Neural cell (in vitro differentiated cells): Measurements from ENCODE around the gene PGR.

Source experiments
- EP300 ChIP-seq: fragments of 450-650 bp; conservative IDR thresholded peaks from 2 replicates; pipeline ENCODE4 v1.6.1; 2014; ENCODE audit warnings: antibody characterized with exemption, mild to moderate bottlenecking, moderate library complexity; ENCODE audit not compliant: poor library complexity, severe bottlenecking
- EZH2 ChIP-seq: fragments of 200-600, 300-800 bp; shearing (Covaris generic), sonication (generic); IDR thresholded peaks from 2 replicates; pipeline ENCODE4 v1.6.1; 2014; ENCODE audit warnings: antibody characterized with exemption, low read length, borderline replicate concordance, mild to moderate bottlenecking; ENCODE audit not compliant: insufficient read depth, poor library complexity, severe bottlenecking
- MXI1 ChIP-seq: fragments of 450-650 bp; conservative IDR thresholded peaks from 2 replicates; pipeline ENCODE4 v1.6.1; 2014; ENCODE audit warnings: antibody characterized with exemption, mild to moderate bottlenecking; ENCODE audit not compliant: poor library complexity, severe bottlenecking
- TF ChIP-seq, protein P1 (sequence below): fragments of 450-650 bp; IDR thresholded peaks from 2 replicates; pipeline ENCODE4 v1.5.1; 2014; ENCODE audit warnings: antibody characterized with exemption, mild to moderate bottlenecking, moderate library complexity; ENCODE audit not compliant: poor library complexity, severe bottlenecking

DNA sequence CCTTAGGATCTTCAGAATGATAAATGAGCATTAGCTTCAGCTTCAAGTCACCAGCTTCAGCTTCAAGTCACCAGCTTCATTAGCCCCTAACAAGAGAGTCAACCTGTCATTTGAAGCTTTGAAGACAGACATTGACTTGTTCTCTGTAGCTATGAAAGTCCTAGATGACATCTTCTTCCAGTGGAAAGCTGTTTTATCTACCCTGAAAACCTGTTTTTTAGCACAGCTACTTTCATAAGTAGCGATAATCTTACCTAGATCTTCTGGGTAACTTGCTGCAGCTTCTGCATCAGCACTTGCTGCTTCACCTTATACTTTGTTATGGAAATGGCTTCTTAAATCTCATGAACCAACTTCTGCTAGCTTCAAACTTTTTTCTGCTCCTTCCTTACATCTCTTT is 85.7 kb downstream of the PGR start:
- no peak for TF ChIP-seq EP300
- TF ChIP-seq, protein P1, sequence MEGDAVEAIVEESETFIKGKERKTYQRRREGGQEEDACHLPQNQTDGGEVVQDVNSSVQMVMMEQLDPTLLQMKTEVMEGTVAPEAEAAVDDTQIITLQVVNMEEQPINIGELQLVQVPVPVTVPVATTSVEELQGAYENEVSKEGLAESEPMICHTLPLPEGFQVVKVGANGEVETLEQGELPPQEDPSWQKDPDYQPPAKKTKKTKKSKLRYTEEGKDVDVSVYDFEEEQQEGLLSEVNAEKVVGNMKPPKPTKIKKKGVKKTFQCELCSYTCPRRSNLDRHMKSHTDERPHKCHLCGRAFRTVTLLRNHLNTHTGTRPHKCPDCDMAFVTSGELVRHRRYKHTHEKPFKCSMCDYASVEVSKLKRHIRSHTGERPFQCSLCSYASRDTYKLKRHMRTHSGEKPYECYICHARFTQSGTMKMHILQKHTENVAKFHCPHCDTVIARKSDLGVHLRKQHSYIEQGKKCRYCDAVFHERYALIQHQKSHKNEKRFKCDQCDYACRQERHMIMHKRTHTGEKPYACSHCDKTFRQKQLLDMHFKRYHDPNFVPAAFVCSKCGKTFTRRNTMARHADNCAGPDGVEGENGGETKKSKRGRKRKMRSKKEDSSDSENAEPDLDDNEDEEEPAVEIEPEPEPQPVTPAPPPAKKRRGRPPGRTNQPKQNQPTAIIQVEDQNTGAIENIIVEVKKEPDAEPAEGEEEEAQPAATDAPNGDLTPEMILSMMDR, result no peak
- TF ChIP-seq EZH2, result no peak
- TF ChIP-seq MXI1, result no peak
